Middle frontal gyrus (tissue), 1 donor: ENCODE data around the gene NEMF.
"Not testable (repeated sequence)": the region's sequence is repeated elsewhere in the genome, so short reads cannot be mapped to it uniquely, and the experiment has no call there.

ENCODE experiments used
- DNase-seq: peaks from one replicate; pipeline ENCODE4 v3.0.0-alpha.2; 2015; ENCODE audit warnings: low spot score; ENCODE audit errors: extremely low spot score

Gene NEMF

GRCh38 chr14:49761839-49762551, 90.6 kb downstream of the NEMF start:
- no peak for DNase-seq

DNA sequence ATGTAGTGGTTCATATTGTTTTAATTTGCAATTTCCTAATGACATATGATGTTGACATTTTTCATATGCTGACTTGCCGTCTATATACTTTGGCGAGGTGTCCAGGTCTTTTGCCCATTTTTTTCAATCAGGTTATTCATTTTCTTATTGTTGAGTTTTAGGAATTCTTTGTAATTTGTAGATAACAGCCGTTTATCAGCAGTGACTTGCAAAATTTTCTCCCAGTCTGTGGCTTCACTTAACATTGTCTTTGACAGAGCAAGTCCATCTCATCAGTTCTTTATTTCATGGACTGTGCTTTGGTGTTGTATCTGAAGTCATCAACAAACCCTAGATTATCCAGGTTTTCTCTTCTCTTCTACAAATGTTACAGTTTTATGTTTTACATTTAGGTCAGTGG, 97.2 kb downstream of the NEMF start:
- no peak for DNase-seq

DNA sequence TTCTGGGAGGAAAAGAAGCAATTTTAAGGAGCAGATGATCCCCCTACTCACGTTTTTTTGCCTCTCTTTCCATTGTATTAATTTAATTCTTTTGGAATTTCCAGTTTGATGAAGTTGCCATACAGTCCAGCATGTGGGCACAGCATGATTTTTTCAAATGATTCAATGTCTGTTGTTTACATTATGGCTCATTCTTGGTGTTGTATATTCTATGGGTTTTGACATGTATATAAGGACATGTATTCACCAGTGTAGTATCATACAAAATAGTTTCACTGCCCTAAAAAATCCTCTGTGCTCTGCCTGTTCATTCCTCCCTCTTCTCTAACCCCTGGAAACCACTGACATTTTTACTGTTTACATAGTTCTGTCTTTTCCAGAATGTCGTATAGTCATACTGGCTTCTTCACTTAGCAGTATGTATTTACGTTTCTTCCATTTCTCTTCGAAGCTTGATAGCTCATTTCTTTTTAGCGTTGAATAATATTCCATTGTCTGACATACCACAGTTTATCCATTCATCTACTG, 98.0 kb downstream of the NEMF start:
- no peak for DNase-seq

GRCh38 chr14:49746476-49746875, 106.1 kb downstream of the NEMF start:
- DNase-seq = not testable (repeated sequence)

DNA sequence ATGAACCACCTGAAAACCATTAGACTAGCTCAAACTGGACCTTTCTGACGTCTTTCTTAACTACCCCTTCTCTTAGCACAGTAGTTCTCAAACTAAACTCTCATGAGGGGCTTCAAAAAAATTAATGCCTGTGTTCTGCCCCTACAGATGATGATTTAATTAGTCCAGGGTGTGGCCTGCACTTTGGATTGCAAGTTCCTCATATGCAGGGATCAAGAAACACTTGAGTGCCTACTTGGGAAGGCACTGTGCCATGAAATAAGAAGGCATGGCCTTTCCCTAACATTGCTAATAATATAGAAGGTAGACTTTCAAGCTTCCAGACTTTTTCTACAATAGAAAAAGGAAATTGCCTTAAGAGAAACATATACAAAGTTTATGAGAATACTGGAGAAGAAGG, 107.4 kb downstream of the NEMF start:
- DNase-seq = no peak

GRCh38 chr14:49735669-49736068, 116.9 kb downstream of the NEMF start:
- not testable (repeated sequence) for DNase-seq

- DNase-seq = no peak
Measured at GRCh38 chr14:49733836-49734235, 118.8 kb downstream of the NEMF start.

- no peak for DNase-seq
Measured at GRCh38 chr14:49732896-49733295, 119.7 kb downstream of the NEMF start.
